GM18499 (cell line): ENCODE data around the gene OR6J1.
"Not testable (repeated sequence)": the region's sequence is repeated elsewhere in the genome, so short reads cannot be mapped to it uniquely, and the experiment has no call there.

Experiments used
- ATAC-seq: cut with Tn5 transposase; IDR thresholded peaks from one replicate; pipeline ENCODE4 v1.9.1; 2021; ENCODE audit warnings: moderate number of reproducible peaks; ENCODE audit not compliant: insufficient read depth, unreplicated experiment

Gene OR6J1

GRCh38 chr14:22651586-22651985, 7.4 kb upstream of the OR6J1 start:
- no peak for ATAC-seq

- ATAC-seq: peak; percentile 51
These were observed 6.9 kb upstream of the OR6J1 start for GRCh38 chr14:22650960-22651521.

DNA sequence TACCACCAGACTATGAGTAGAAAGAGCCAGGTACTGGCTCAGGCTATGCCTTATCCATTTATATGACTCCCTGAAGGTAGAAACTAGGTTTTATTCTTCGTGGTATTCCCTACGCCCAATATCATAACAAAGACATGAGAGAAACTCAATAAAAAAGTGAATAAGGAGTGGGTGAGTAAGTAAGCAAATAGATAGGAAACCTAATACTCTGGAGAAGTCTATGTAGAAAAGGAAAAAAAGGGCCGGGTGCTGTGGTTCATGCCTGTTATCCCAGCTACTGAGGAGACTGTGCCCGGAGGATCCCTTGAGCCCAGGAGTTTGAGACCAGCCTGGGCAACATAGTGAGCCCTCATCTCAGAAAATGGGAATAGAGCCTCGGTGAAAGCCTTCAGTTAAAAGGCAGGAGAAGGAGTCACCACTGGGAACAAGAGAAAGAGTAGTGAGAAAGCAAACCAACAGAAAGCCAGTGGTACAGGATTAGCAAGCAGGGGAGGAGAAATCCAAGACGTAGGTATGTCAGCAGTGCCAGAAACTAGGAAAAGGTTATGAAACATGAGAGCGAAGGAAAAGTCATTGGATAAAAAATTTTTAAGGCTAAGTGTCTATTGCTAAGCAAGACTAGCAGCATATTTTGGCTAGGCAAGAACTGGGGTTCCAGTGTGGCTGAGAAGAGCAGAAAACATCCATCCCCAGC, 6.0 kb upstream of the OR6J1 start:
- no peak for ATAC-seq

DNA sequence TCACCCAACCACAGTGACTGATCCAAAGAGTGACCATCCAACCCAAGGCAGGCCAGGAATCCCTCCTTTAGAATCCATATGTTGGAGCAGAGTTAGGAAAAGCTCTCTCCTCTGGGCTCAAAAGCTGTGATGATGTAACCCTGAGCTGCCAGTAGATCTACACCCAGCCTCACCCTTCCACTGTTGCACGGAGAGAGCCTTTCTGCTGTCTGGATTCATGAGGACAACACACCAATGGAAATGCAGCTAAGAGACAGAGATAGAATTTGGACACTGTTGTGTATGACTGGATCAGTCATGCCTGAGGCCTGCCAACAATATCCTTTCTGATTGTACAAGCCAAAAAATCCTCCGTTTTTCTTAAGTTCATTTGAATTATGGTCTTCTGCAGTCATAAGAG, 4.4 kb upstream of the OR6J1 start:
- ATAC-seq: no peak

DNA sequence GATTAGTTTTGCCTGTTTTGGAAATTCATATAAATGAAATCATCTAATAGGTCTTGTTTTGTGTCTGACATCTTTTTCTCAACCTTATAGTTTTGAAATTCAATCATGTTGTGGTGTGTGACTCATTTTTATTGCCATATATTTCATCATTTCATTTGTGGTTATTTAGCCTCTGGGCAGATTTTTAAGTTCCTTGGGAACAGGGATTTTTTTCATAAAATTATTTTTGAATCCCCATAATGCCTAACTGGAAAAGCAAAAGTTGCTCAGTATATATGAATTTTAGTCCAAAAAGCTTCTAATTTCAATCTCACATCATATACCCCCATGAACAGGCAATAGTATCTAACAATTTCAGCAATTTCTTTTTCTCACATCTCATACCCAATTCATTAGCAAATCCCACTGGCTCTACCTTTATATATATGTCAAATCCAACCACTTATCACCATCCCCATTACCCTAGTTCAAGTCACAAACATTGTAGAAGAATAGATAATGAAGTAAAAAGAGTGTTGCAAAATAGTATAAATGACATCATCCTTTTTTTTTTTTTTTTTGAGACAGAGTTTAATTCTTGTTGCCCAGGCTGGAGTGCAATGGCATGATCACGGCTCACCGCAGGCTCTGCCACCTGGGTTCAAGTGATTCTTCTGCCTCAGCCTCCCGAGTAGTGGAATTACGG, 2.6 kb upstream of the OR6J1 start:
- no peak for ATAC-seq

GRCh38 chr14:22641846-22642245, 2.3 kb downstream of the OR6J1 start:
- ATAC-seq: no peak

DNA sequence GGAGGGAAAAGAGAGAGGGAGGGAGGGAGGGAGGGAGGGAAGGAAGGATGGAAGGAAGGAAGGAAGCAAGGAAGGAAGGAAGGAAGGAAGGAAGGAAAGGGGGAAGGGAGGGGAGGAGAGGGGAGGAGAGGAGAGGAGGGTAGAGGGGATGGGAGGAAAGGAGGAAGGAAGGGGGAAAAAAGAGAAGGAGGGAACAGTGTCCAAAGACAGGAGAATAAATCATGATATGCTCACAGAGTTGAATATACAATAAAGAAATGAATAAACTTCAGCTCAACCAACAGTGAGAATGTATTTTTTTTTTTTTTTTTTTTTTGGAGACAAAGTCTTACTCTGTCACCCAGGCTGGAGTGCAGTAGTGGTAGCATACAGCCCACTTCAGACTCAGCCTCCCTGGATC, 4.0 kb downstream of the OR6J1 start:
- ATAC-seq: no peak

- ATAC-seq: not testable (repeated sequence)
These were observed 8.2 kb downstream of the OR6J1 start for GRCh38 chr14:22635980-22636379.

DNA sequence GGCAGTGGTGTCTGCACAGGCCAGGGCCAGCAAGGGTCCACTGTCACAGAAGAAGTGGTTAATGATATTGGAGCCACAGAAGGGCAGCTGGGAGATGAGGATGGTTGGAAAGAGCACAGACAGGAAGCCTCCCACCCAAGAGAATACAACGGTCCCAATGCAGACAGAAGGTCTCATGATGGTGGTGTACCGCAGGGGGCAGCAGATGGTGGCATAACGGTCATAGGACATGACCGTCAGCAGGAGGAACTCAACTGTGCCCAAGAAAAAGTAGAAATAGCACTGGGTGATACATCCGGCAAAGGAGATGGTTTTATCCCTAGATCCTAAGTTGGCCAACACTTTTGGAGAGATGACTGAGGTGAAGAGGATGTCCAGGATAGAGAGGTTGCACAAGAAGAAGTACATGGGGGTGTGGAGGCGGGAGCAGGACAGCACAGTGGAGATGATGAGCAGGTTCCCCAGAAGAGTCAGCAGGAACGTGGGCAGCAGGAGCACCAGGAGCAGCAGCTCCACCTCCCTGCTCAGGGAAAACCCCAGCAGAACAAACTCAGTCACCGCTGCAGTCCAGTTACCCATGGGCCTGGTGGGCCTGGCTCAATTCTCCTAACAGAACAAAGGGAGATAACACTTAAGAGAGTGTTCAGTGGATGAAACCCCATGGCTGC, 9.8 kb downstream of the OR6J1 start:
- no peak for ATAC-seq

DNA sequence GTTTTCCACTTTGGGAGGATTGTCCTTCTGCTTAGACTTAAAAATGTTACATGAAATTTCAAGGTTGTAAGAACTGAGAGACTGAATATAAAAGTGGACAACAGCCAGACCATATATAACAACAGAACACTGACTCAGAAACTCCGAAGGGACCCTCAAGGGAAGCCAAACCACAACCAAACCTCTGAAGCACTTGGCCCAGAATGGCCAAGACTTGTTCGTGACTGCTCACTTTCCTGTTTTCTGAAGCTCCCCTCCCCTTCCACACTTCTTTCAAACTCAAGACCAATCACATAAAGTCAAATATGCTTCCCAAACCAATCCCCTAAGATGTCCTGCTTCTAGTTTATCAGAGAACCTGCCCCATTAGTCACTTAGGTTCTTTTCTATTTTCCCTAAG, 13.7 kb downstream of the OR6J1 start:
- ATAC-seq: no peak

GRCh38 chr14:22630066-22630465, 14.1 kb downstream of the OR6J1 start:
- ATAC-seq: no peak

DNA sequence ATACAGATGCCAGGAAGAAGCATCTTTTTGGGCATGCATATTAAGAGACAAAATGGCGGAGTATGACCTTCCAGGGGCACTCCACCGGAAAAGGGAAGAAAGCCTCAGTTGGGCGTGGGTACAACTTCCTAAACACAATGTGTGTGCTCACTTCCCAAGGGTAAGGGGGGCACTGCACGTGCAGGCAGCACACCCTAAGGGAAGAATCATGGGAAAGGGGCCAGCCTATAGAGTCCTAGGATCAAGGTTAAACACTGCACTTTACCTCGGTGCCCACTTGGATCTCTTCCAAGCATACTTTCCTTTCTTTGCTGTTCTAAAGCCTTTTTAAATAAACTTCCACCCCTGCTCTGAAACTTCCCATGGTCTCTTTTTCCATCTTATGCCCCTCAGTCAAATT, 14.8 kb downstream of the OR6J1 start:
- ATAC-seq: no peak

DNA sequence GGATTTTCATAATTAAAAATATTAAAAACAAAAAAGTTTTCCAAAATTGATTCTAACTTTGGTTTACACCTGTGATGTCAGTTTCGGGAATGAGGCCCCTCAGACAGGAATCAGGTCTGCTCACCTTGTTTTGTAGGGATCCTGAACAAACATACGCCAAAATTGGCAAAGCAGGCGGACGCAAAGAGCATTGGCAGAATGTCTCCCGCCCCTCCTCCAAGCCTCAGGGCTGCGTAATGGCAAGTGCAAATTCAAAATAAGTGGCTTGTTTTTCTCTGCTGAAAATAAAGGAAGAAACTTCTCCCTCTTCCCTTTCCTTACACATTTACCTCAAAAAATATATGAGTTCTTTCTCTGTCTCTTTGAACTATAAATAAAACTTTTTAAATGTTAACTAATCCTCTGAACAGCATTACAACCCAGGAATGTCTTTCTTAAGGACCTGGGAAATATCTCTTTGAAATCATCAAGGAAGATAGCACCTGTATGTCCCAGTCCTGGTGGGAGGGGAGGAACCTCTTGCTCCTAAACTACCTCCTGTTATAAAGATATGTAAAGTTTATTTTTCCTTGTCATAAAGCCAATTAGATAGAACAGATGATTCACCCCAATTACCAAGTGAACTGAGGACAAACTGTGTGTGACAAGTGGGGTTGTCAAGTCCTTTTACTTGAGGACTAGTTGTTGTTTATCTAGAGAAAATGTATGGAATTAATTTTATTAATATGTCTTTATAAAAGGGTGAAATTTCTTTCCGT, 16.5 kb downstream of the OR6J1 start:
- no peak for ATAC-seq

DNA sequence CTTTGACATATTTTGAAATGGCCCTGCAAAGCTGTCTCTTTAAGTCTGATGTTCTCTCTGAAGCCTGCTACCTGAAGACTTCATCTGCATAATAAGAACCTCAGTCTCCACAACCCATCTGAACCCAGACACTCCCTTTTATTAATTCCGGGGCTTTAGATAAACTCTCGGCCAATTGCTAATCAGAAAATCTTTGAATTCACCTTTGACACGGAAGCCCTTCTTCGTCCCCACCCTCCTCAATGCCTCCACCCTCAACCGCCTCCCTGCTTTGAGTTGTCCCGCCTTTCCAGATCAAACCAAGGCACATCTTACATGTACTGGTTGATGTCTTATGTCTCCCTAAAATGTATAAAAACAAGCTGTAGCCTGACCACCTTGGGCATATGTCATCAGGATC, 17.6 kb downstream of the OR6J1 start:
- no peak for ATAC-seq

DNA sequence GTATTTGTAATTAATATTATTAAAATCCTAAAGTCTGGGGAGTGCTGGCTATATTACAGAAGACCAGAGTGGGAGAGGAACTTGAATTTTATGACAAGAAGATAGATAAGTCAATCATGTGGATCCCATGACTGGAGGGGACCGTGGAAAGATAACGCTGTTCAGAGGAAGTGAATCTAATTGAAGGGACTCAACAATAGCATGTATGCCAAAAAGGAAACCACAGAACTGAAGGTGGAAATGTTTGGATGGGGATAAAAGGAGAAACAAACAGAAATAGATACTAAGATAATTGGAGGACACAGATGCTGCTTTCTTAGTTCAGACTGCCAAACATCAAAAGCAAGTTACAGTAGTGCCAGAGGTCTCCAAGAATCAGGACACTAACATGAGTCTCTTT, 21.1 kb downstream of the OR6J1 start:
- ATAC-seq: no peak

DNA sequence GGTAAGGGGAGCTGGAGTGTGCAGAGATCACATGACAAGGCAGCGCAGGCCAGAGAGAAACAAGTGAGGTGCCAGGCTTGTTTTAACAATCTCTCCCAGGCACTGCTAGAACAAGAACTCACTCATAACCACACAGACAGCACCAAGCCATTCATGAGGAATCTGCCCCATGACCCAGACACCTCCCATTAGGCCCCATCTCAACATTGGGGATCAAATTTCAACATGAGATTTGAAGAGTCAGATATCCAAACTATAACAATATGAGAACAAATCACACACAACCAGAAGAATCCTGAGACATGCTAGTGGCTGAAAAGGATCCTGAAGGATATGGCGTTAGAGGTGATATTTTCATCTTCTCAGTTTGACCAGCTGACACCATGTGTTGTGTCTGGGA, 21.9 kb downstream of the OR6J1 start:
- ATAC-seq: no peak

DNA sequence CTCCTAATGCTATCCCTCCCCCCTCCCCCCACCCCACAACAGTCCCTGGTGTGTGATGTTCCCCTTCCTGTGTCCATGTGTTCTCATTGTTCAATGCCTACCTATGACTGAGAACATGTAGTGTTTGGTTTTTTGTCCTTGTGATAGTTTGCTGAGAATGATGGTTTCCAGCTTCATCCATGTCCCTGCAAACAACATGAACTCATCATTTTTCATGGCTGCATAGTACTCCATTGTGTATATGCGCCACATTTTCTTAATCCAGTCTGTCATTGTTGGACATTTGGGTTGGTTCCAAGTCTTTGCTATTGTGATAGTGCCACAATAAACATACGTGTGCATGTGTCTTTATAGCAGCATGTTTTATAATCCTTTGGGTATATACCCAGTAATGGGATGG, 28.4 kb downstream of the OR6J1 start:
- not testable (repeated sequence) for ATAC-seq

DNA sequence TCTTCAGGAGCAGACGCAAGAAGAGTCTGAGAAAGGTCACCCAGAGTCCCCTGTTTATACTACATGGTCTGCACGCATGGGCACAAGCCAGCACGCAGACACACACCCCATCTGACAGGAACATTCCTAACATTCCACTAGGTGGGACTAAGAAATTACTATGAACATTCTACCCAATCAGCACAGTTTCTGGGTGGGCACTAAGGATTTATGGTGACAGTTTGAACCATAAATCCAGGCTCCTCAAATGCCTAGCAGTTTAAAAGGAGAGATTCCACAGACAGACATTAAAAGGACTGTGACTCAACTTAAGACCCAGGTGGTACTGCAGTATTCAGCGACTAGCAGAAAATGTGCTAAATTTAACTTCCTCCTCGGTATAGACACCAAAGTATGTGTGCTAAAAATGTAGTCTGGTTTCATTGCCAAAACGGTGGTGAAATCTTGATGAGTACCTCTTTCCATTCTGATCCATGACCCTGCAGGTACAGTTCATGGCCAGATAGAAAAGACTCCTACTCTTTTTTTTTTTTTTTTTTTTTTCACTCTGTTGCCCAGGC, 29.8 kb downstream of the OR6J1 start:
- ATAC-seq: no peak

DNA sequence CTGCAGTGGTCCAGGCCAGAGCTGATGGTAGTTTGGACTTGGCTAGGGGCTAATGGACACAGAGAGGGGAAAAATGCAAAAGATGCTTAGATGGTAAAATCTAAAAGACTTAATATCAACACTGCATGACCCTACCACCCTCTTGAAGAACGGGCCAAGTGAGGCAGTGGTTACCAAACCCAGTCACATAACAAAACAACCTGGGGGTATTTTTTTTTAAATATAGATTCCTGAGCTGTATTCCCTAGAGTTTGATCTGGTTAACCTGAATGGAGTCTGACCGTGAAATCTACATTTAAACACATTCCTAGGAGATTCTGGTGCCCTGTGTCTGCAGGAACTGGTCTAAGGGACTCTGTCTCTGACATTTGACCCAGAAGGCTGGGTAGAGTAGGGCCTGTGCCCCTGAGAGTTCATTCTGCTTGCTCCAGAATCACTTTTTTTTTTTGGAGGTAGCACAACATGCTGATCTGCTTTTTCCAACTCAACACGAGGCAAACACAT, 30.4 kb downstream of the OR6J1 start:
- no peak for ATAC-seq

DNA sequence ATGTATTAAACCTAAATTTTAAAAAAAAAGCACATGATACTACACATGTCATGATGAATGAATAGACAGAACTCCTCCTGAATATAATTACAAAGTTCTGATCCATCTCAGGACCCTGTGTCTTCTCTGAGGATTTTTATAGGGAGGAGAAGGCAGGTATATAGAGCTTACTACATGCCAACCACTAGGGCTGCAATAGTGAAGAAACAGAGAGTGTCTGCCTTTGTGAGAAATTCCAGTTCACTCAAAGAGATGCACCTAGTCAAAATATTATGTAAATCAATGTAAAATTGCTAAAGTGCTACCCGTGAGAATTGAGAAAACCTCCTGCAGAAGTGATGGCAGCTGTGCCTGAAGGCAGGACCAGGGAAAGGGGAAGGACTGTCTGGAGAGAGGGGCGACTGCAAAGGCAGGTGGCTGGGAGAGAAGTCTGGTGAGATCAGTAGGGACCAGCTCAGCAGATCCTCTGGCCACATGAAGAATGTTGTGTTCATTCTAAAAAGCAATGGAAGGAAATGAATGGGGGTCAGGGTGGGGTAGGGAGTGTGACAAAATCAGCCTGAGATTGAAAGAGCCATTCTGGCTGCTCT, 31.0 kb downstream of the OR6J1 start:
- no peak for ATAC-seq
